SK-N-SH treated with all-trans-retinoic acid at 6 μM for 48 hours (cell line): Measurements from ENCODE around the gene RBM47.

Experiments used
- ATAC-seq: fragments of 200-7000 bp; cut with Tn5 transposase; 3 replicates; pipeline ENCODE4 v1.9.1; 2020; ENCODE audit warnings: mild to moderate bottlenecking, moderate library complexity
- ARNTL ChIP-seq: fragments of 450-650 bp; formaldehyde crosslinking; IDR thresholded peaks from 2 replicates; pipeline ENCODE4 v1.5.0; 2020; ENCODE audit warnings: low read depth, mild to moderate bottlenecking, moderate library complexity, borderline replicate concordance
- BACH2 ChIP-seq: fragments of 250-450 bp; sonication (Bioruptor Pico); IDR thresholded peaks from 2 replicates; pipeline ENCODE4 v1.9.0; 2021; ENCODE audit warnings: mild to moderate bottlenecking, borderline replicate concordance
- CSDC2 ChIP-seq: fragments of 250-450 bp; sonication (Bioruptor Pico); IDR thresholded peaks from 2 replicates; pipeline ENCODE4 v1.5.0; 2020; ENCODE audit warnings: mild to moderate bottlenecking, moderate library complexity
- ESRRG ChIP-seq: fragments of 250-450 bp; sonication (Bioruptor Pico); IDR thresholded peaks from 2 replicates; pipeline ENCODE4 v1.6.1; 2021; ENCODE audit warnings: mild to moderate bottlenecking
- GLIS3 ChIP-seq: fragments of 250-450 bp; sonication (Bioruptor Pico); IDR thresholded peaks from 2 replicates; pipeline ENCODE4 v1.5.0; 2020; ENCODE audit warnings: mild to moderate bottlenecking, moderate library complexity
- ISL1 ChIP-seq: fragments of 250-450 bp; sonication (Bioruptor Pico); IDR thresholded peaks from 2 replicates; pipeline ENCODE4 v2.1.2; 2022; ENCODE audit warnings: mild to moderate bottlenecking, moderate library complexity
- OSR1 ChIP-seq: fragments of 250-450 bp; sonication (Bioruptor Pico); IDR thresholded peaks from 2 replicates; pipeline ENCODE4 v1.8.0; 2022; ENCODE audit warnings: moderate library complexity, mild to moderate bottlenecking, inconsistent platforms
- PPARA ChIP-seq: fragments of 250-450 bp; sonication (Bioruptor Pico); IDR thresholded peaks from 2 replicates; pipeline ENCODE4 v1.5.0; 2020; ENCODE audit warnings: mild to moderate bottlenecking, borderline replicate concordance
- RARB ChIP-seq: fragments of 250-450 bp; sonication (Bioruptor Pico); IDR thresholded peaks from 2 replicates; pipeline ENCODE4 v1.8.0; 2021; ENCODE audit warnings: mild to moderate bottlenecking, moderate library complexity
- TCF4 ChIP-seq: fragments of 250-450 bp; sonication (Bioruptor Pico); IDR thresholded peaks from 2 replicates; pipeline ENCODE4 v1.8.0; 2021; ENCODE audit warnings: mild to moderate bottlenecking, moderate library complexity, borderline replicate concordance
- TOX ChIP-seq: fragments of 250-450 bp; sonication (Bioruptor Pico); IDR thresholded peaks from 2 replicates; pipeline ENCODE4 v1.8.0; 2021; ENCODE audit warnings: mild to moderate bottlenecking, moderate library complexity, borderline replicate concordance
- TSHZ2 ChIP-seq: fragments of 250-450 bp; sonication (Bioruptor Pico); IDR thresholded peaks from 2 replicates; pipeline ENCODE4 v1.5.0; 2020; ENCODE audit warnings: mild to moderate bottlenecking, moderate library complexity
- ZC3H10 ChIP-seq: fragments of 250-450 bp; sonication (Bioruptor Pico); IDR thresholded peaks from 2 replicates; pipeline ENCODE4 v1.5.1; 2021; ENCODE audit warnings: mild to moderate bottlenecking, moderate library complexity
- ZFP3 ChIP-seq: fragments of 250-450 bp; sonication (Bioruptor Pico); IDR thresholded peaks from 2 replicates; pipeline ENCODE4 v1.5.0; 2020; ENCODE audit warnings: mild to moderate bottlenecking, moderate library complexity
- ZNF565 ChIP-seq: fragments of 450-650 bp; formaldehyde crosslinking; conservative IDR thresholded peaks from 2 replicates; pipeline ENCODE4 v1.5.0; 2020; ENCODE audit warnings: low read depth, mild to moderate bottlenecking, moderate library complexity
- ZNF70 ChIP-seq: fragments of 450-650 bp; formaldehyde crosslinking; IDR thresholded peaks from 2 replicates; pipeline ENCODE4 v1.5.0; 2020; ENCODE audit warnings: mild to moderate bottlenecking, moderate library complexity
- ZNF8 ChIP-seq: fragments of 450-650 bp; formaldehyde crosslinking; IDR thresholded peaks from 2 replicates; pipeline ENCODE4 v1.5.0; 2020; ENCODE audit warnings: mild to moderate bottlenecking, moderate library complexity
- TF ChIP-seq, protein P1 (sequence below): fragments of 250-450 bp; sonication (Bioruptor Pico); IDR thresholded peaks from 2 replicates; pipeline ENCODE4 v1.5.1; 2021; ENCODE audit warnings: mild to moderate bottlenecking, moderate library complexity
- TF ChIP-seq, protein P2 (sequence below): fragments of 250-450 bp; sonication (Bioruptor Pico); IDR thresholded peaks from 2 replicates; pipeline ENCODE4 v1.5.1; 2020; ENCODE audit warnings: low read depth, mild to moderate bottlenecking, moderate library complexity
- TF ChIP-seq, protein P3 (sequence below): fragments of 250-450 bp; sonication (Bioruptor Pico); IDR thresholded peaks from 2 replicates; pipeline ENCODE4 v1.8.0; 2020; ENCODE audit warnings: mild to moderate bottlenecking, moderate library complexity, borderline replicate concordance
- TF ChIP-seq, protein P4 (sequence below): fragments of 250-450 bp; sonication (Bioruptor Pico); IDR thresholded peaks from 2 replicates; pipeline ENCODE4 v1.8.0; 2021; ENCODE audit warnings: low read depth, mild to moderate bottlenecking, moderate library complexity, borderline replicate concordance

RBM47 gene

DNA sequence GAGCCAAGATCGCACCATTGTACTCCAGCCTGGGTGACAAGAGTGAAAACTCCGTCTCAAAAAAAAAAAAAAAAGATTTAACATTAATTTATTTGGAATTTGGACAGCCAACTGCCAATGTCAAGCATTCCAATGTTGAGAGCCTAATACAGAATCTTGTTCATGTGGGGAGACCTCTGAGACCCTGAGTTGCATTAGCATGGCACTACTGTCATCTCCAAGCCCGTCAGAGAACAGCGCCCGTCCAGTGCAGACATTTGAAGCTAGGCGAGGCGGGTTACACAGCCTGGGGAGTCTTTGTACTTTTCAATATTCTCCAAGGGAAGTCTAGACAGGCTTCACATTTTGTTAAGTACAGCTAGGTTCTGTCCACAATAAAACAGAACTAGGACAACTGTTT, 167.8 kb downstream of the RBM47 start:
- TF ChIP-seq PPARA (CRISPR knock-in tag): no peak
- no peak for TF ChIP-seq GLIS3
- TF ChIP-seq ESRRG (CRISPR knock-in tag): no peak
- TF ChIP-seq, protein P1, sequence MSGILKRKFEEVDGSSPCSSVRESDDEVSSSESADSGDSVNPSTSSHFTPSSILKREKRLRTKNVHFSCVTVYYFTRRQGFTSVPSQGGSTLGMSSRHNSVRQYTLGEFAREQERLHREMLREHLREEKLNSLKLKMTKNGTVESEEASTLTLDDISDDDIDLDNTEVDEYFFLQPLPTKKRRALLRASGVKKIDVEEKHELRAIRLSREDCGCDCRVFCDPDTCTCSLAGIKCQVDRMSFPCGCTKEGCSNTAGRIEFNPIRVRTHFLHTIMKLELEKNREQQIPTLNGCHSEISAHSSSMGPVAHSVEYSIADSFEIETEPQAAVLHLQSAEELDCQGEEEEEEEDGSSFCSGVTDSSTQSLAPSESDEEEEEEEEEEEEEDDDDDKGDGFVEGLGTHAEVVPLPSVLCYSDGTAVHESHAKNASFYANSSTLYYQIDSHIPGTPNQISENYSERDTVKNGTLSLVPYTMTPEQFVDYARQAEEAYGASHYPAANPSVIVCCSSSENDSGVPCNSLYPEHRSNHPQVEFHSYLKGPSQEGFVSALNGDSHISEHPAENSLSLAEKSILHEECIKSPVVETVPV (CRISPR knock-in tag): no peak
- TF ChIP-seq, protein P2, sequence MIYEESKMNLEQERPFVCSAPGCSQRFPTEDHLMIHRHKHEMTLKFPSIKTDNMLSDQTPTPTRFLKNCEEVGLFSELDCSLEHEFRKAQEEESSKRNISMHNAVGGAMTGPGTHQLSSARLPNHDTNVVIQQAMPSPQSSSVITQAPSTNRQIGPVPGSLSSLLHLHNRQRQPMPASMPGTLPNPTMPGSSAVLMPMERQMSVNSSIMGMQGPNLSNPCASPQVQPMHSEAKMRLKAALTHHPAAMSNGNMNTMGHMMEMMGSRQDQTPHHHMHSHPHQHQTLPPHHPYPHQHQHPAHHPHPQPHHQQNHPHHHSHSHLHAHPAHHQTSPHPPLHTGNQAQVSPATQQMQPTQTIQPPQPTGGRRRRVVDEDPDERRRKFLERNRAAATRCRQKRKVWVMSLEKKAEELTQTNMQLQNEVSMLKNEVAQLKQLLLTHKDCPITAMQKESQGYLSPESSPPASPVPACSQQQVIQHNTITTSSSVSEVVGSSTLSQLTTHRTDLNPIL (CRISPR knock-in tag): no peak
- TF ChIP-seq TCF4 (CRISPR knock-in tag): no peak
- TF ChIP-seq ZFP3 (CRISPR knock-in tag): no peak
- TF ChIP-seq CSDC2: no peak
- TF ChIP-seq ZC3H10 (CRISPR knock-in tag): no peak
- TF ChIP-seq ARNTL (CRISPR knock-in tag): no peak
- TF ChIP-seq BACH2: no peak
- ATAC-seq: no peak

- TF ChIP-seq, protein P3, sequence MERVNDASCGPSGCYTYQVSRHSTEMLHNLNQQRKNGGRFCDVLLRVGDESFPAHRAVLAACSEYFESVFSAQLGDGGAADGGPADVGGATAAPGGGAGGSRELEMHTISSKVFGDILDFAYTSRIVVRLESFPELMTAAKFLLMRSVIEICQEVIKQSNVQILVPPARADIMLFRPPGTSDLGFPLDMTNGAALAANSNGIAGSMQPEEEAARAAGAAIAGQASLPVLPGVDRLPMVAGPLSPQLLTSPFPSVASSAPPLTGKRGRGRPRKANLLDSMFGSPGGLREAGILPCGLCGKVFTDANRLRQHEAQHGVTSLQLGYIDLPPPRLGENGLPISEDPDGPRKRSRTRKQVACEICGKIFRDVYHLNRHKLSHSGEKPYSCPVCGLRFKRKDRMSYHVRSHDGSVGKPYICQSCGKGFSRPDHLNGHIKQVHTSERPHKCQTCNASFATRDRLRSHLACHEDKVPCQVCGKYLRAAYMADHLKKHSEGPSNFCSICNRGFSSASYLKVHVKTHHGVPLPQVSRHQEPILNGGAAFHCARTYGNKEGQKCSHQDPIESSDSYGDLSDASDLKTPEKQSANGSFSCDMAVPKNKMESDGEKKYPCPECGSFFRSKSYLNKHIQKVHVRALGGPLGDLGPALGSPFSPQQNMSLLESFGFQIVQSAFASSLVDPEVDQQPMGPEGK (CRISPR knock-in tag): no peak
- TF ChIP-seq TOX (CRISPR knock-in tag) (no peak), TCF4 (CRISPR knock-in tag) (no peak), BACH2 (no peak), OSR1 (CRISPR knock-in tag) (no peak)
- TF ChIP-seq, protein P2 (CRISPR knock-in tag): no peak
- TF ChIP-seq, protein P4, sequence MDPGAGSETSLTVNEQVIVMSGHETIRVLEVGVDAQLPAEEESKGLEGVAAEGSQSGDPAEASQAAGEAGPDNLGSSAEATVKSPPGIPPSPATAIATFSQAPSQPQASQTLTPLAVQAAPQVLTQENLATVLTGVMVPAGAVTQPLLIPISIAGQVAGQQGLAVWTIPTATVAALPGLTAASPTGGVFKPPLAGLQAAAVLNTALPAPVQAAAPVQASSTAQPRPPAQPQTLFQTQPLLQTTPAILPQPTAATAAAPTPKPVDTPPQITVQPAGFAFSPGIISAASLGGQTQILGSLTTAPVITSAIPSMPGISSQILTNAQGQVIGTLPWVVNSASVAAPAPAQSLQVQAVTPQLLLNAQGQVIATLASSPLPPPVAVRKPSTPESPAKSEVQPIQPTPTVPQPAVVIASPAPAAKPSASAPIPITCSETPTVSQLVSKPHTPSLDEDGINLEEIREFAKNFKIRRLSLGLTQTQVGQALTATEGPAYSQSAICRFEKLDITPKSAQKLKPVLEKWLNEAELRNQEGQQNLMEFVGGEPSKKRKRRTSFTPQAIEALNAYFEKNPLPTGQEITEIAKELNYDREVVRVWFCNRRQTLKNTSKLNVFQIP: no peak
- no peak for ATAC-seq
Observed at GRCh38 chr4:40461062-40461461, 168.6 kb downstream of the RBM47 start.

DNA sequence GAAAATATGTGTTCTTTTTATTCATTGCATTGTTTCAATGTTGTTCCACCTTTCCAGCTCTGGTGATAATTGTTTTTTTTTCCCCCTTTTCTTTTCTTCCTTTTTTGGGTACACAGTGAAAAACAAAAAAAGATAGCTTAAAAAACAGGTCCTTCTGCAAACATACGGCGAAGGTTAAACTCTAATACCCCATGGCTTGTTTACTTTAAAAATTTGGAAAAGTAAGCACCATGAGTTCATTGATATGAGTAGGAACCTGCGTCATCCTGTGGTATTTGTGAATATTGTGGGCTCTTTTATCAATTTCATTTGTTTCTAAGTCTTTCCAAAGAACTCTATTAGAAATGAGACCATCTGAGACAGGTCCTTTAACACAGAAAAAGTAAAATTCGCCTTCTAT, 171.0 kb downstream of the RBM47 start:
- ATAC-seq: no peak
- TF ChIP-seq ISL1 (CRISPR knock-in tag) (no peak), GLIS3 (no peak), RARB (CRISPR knock-in tag) (no peak), TSHZ2 (CRISPR knock-in tag) (no peak), TCF4 (CRISPR knock-in tag) (no peak), ZNF8 (CRISPR knock-in tag) (no peak), ZNF70 (CRISPR knock-in tag) (no peak), ZNF565 (CRISPR knock-in tag) (no peak), CSDC2 (no peak)
- TF ChIP-seq, protein P2 (CRISPR knock-in tag): no peak
